H1 (cell line): ENCODE results near the gene PLCL1. TPM values are rescaled to one million over a fixed set of nuclear protein-coding genes. Genes with fewer than 3 reads are reported as not detected.
A peak's percentile ranks its signal among the peaks of the same experiment; 100 is the strongest.

Experiments used
- CBX5 ChIP-seq: fragments of 300-800, 300-1000 bp; sonication (generic); IDR thresholded peaks from 2 replicates; pipeline ENCODE4 v1.7.1; 2016; ENCODE audit warnings: antibody characterized with exemption, low read length, low read depth
- CTCF ChIP-seq, 3 experiments: IDR thresholded peaks; 1 replicate in 2 of 3; 2 replicates in 1 of 3; pipeline versions ENCODE4 v1.5.1 to v1.6.1; 2011; ENCODE audit warnings: low read length in 3 of 3, mild to moderate bottlenecking in 3 of 3, inconsistent platforms in 2 of 3, low read depth in 1 of 3, moderate library complexity in 1 of 3; ENCODE audit not compliant: insufficient read depth in 1 of 3; ENCODE audit errors: control extremely low read depth in 1 of 3
- polyA plus RNA-seq, 7 experiments: library from polyadenylated mRNA; depleted of rRNA in 3 of 7; stranded (reverse) in 5 of 7; unstranded in 2 of 7; fragments of >200 nt in 5 of 7; fragments of 200-250 nt in 2 of 7; gene quantifications; 1 replicate in 5 of 7; 2 replicates in 1 of 7; 4 replicates in 1 of 7; pipeline versions ENCODE4 v1.2.1 to v1.2.3, GENCODE V29; 2011 to 2013; ENCODE audit warnings: missing spikeins in 2 of 7, mixed read lengths in 2 of 7
- total RNA-seq: library from RNA; stranded (reverse); fragmentation: NEBNext Ultra II Directional; extraction: Animal tissue kit (Norgen Biotek cat#: 25700); gene quantifications from 2 replicates; pipeline ENCODE4 v1.2.1, GENCODE V29; 2021

The PLCL1 gene
- total and polyA plus RNA-seq, 2 of the 8 experiments (the other 6 are each of a cell fraction or from before 2014, with no cell fraction given): not detected

- TF ChIP-seq CTCF (IDR thresholded peaks at IDR 0.05; ENCODE audit: control extremely low read depth in 1 of 3, insufficient read depth in 1 of 3, low read depth in 1 of 3, low read length in 3 of 3) (peak; percentile 55 to 67 (median 60)), CBX5 (no peak)
These were observed 249.9 kb downstream of the PLCL1 start (continued) for GRCh38 chr2:198054299-198054698.
